Stimulated activated CD4-positive, alpha-beta T cell treated with anti-CD3 and anti-CD28 coated beads, Interleukin-1b, Interleukin-23, amount 100 ng/mL, for 1 hour (primary cell): ENCODE results near the gene DBX2.
"Not testable (repeated sequence)": the region's sequence is repeated elsewhere in the genome, so short reads cannot be mapped to it uniquely, and the experiment has no call there.

Source experiments
- DNase-seq, 2 donors: peaks; one replicate each; pipeline ENCODE4 v3.0.0-alpha.2; 2020; ENCODE audit warnings: low read depth in 2 of 2

The DBX2 gene

DNA sequence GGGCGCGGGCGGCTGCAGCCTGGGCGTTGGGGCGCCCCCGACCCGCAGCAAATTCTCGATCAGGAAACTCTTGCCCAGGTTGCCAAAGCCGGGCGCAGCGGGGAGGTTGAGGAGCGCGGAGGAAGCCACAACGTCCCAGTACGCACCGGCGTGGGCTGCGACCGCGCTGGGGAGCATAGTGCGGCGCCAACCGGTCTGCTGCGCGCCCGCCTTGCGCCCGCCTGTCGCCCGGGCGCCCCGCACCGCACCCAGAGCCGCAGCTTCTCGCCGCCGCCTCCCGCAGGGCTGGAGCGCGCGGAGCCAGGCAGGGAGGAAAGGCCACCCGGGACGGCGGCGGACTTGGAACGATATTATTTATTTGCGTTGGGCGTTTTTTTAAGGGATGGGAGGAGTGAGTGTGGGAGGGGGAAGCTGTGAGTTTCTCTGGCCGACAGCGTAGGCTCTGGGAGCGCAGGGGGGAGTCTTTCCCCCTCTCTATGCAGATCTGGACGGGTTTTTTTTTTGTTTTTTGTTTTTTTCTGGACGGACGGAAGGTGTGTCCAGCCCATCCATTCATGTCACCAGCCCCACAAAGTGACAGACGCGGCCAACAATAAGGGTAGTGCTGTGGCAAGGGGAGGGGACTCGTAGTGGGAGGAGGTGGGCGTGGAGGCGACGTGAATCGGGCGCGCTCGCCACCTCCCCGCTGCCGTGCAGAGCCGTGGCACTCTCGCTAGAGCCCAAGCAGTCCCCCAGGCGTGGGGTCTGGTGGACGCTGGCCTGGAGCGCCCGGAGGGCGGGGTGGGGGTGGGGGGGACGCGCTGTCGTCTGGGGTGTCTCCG, at the start of gene DBX2:
Gene DBX2 (minus strand): TSS at position 349 of the 821 bp plus-strand sequence. CDS start 172 bp downstream, at position 177.
- no peak for DNase-seq

DNA sequence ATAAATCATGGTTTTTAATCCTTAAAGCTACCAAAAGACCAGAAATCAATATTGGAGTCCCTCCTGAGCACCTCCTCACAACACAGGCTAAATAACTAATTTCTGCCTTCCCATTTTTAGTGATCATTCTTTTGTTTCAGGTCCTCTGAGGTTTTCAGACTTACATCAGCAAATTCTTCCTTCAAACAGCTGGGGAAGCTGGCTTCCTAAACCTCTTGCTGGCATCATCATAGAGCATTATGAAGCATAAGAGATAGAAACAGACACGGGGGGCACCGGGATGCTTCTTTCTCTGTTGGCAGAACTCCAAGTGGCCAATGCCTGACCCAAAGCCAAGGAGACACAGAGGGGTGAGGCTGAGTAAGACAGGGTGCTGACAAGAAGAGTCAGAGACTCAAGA, 47.9 kb upstream of the DBX2 start:
- no peak for DNase-seq

DNA sequence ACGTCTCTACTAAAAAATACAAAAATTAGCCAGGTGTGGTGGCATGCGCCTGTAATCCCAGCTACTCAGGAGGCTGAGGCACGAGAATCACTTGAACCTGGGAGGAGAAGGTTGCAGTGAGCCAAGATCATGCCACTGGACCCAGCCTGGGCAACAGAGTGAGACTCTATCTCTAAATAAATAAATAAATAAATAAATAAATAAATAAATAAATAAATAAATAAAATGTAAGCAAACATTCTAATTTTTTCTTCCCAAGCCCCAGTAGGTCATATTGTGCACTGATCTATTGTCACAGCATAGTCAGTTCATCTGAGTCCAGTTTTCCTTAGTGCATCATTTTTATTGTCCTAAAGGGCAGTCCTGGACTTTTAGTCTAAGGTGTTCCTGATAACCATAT, 44.5 kb upstream of the DBX2 start:
- DNase-seq, result not testable (repeated sequence)

- DNase-seq, result no peak
These were observed 42.2 kb upstream of the DBX2 start for GRCh38 chr12:45093051-45093450.

- DNase-seq, result no peak
These were observed 38.6 kb upstream of the DBX2 start for GRCh38 chr12:45089411-45090075.

DNA sequence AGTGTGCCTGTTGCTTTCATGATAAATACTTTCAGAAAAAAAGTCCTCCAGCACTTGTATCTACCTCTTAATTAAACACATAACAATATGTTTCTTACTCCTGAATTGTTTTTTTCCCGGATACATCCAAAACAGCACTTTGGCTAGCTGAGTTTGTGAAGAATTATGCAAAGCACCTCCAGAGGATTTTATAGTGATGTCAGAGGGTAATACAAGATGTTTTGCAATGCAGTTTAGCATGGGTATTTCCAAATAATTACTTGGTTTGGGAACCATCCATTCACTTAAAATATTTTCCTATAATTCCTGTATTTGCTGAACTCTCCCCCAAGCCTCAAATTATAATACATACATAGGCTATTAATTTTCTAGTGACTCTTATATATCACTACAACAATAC, 37.7 kb upstream of the DBX2 start:
- no peak for DNase-seq

DNA sequence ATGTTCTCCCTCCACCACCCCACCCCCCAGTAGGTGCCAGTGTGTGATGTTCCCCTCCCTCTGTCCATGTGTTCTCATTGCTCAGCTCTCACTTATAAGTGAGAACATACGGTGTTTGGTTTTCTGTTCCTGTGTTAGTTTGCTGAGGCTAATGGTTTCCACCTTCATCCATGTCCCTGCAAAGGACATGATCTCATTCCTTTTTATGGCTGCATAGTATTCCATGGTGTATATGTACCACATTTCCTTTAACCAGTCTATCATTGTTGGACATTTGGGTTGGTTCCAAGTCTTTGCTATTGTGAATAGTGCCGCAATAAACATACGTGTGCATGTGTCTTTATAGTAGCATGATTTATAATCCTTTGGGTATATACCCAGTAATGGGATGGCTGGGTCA, 33.3 kb upstream of the DBX2 start:
- DNase-seq, result not testable (repeated sequence)

DNA sequence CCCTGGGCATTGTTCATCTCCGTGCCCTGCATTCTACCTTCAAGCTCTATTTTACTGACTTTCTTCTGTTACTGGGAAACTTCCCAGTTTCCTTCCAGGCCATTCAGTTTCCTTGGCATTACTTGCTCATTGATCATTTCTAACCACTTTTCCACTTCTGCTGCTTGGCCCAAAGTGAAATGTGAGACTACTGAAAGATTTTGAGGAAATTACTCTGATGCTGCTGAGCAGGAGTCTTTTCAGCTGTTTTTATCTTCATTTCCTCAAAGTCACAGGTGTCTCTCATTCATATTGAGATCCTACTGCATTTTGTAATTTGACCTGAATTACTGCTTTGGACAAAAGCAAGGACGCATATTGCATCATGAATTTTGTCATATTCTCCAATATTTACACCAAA, 26.4 kb upstream of the DBX2 start:
- no peak for DNase-seq

- DNase-seq, result no peak
These were observed 25.6 kb upstream of the DBX2 start for GRCh38 chr12:45076417-45077026.

- no peak for DNase-seq
These were observed 24.8 kb upstream of the DBX2 start for GRCh38 chr12:45075587-45076282.

GRCh38 chr12:45065125-45065626, 14.3 kb upstream of the DBX2 start:
- DNase-seq, result no peak

DNA sequence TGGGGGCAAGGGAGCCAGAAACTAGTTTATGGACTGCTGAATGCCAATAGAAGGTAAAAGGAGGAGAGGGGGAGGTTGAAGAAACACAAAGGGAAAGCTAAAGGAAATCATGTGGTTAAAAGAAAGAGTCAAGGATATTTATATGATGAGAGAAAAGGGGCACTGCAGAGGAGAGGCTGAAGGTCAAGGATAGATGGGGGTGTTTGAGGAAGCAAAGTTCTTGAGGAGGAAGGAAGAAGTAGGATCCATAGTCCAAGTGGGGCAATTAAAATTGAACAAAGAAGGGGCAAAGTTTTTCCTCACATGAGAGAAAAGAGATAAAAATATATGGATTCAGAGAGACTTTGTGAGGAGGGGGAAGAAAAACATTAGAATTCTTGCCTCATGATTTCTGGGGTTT, 10.1 kb upstream of the DBX2 start:
- DNase-seq, result no peak

DNA sequence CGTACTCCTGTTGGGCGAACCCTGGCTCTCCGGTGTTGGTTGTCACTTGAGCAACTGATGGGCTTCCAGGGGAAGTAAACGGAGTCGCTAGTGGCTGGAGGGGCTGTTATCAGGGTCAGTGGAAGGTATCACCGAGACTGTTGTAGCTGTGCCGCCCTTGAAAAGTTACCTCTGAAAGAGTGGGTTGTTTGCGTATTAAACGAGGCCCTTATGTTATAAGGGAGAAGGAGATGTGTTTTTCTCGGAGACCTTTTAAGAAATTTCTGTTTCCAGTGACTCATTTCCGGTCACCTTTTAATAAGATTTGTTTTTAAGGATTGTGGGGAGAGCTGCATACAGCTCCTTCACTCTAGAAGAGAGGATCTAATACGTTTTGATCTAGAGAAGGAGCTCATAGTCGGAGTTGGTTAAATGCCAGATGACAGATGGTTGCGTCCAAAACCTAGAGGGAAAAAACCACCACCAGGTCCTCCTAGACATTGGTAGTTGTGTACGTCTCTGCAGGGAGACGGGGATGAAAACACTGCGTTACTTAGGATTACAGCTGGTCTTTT, 750 bp upstream of the DBX2 start:
- DNase-seq, result no peak

DNA sequence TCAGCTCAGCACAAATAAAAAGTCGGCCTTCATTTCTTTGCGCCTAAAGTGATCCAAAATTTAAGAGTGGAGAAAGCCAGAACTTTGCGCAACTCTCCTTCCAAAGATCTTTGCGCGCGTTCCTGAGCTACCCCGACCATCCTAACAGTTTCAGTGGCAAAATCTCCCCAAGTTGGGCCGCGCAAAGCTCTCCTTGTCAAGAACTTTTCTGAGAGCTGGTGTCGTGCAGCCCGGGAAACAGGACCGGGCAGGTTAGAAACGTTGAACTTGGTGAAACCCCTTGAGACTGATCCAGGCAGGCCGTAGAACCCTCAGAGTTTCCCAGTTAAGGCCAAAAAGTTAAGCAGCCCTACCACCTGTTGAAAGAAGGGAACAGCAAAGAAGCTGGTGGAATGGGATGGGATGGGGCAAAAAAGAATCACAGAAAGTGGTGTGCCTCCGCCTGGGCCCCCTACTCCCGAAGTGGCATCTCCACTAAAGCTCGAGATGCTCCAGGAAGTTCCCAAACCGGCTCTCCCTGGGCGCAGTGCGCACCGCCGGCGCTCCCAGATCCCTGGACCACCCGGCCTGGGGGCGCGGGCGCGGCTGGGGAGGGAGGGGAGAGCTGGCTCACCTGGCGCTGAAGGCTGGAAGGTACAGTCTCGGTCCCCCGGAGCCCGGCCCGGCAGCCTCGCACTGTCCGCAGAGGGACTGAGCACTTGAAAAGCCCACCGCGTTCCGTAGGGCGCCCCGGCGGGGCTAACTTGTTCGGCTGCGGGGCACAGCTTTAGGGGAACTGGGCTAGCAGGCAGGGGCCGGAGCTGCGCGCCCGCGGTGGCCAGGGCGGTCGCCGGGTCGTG, 768 bp downstream of the DBX2 start:
- no peak for DNase-seq

DNA sequence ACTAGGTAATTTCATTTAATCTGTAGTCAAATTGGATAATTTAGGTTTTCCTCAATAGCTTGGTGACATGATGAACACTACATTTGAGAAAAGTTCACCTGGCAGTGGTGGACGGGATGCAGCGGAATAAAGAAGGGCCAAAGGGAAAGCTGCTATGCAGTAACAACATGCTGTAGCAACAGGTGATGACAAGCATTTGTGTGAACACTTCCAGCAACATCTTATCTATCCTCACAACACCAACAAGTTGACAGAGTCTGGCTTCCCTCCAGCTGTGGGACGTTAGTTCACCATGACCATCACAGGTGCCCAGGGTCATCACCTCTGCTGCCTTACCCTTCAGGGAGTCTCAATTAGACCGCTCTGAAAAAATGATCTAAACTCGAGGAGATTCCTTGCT, 8.3 kb downstream of the DBX2 start:
- no peak for DNase-seq

DNA sequence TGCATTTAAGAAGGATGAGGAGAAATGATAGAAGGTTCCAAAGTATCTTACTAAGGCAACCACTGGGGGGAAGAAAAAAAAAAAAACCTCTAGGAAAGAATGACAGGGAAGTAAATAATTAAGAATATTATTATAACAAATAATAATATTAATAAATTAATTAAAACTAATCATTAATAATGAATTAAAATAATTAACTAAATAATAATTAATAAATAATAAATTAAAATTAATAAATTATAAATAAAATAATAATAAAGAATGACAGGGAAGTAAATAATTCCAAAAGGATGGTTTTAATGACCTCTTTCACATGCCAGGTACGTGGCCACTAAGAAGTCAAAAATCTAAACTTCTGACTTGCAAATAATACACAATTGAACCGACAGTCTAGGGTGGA, 9.9 kb downstream of the DBX2 start:
- no peak for DNase-seq

- no peak for DNase-seq
These were observed 11.1 kb downstream of the DBX2 start for GRCh38 chr12:45039757-45040156.

DNA sequence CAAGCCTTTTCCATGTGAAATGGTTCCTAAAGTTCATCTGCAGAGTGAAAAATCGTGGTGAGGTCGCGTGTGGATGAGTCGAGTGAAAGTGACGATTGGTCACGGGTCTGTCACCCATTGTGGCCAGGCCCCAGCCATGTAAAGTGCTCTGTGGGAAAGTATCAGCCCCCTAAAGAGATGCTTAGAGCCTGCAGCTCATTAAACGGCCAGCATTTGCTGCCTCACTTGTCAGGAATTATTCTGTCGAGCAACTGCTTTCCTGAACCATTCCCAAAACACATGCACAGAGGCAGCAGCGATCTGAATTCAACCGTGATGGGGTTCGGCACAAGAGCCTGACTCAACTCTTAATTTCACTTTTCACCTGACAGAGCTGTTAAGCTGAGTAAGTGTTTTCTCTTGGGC, 16.0 kb downstream of the DBX2 start:
- no peak for DNase-seq

DNA sequence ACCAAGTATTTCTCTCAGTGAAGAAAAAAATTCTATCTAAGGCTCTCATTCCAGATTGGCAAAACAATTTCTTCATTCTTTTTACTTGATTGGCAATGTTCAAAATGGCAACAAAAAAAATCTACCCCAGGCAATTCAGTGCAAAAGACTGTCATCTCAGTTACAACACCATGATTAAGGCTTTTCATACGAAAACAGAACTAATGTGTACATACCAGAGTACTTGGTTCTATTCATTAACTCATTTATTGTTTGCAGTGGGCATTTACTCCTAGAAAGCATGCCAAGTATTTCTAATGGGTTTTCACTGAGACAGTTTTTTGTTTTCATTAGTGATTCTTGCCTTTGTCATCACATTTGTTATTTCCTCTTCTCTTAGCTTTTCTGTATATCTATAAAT, 33.0 kb downstream of the DBX2 start:
- DNase-seq, result no peak

DNA sequence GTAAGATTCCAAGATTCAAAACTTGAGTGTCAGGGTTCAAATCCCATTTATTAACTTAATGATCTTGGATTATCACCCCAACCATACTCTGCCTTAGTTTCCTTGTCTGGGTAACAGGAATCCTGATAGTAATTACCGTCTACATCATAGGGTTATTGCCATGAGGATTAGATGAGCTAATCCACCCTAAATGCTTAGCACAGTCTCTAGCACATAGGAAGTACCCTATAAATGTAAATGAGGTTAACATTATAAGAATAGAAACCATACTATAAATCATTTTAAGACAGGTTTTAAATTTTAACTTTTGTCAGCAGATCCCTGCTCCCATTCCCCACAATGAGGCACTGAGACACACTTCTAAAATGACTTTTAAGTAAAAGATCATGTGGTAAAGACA, 36.5 kb downstream of the DBX2 start:
- no peak for DNase-seq

- DNase-seq, result no peak
These were observed 38.1 kb downstream of the DBX2 start for GRCh38 chr12:45012749-45013148.
